SU-DHL-6 (cell line): Measurements from ENCODE around the gene PRR14.

Experiments
- EZH2phosphoT487 ChIP-seq: fragments of 200-600 bp; sonication (generic), shearing (Covaris generic); conservative IDR thresholded peaks from 2 replicates; pipeline ENCODE4 v1.6.1; 2018; ENCODE audit warnings: mild to moderate bottlenecking, antibody characterized with exemption, low read length, moderate library complexity, mixed read lengths
- TF ChIP-seq, protein P1 (sequence below): fragments of 200-600 bp; sonication (generic); IDR thresholded peaks from one replicate; pipeline ENCODE4 v1.5.1; 2017; ENCODE audit warnings: antibody characterized with exemption, mild to moderate bottlenecking, low read length, moderate library complexity; ENCODE audit not compliant: insufficient read depth, poor library complexity, severe bottlenecking

DNA sequence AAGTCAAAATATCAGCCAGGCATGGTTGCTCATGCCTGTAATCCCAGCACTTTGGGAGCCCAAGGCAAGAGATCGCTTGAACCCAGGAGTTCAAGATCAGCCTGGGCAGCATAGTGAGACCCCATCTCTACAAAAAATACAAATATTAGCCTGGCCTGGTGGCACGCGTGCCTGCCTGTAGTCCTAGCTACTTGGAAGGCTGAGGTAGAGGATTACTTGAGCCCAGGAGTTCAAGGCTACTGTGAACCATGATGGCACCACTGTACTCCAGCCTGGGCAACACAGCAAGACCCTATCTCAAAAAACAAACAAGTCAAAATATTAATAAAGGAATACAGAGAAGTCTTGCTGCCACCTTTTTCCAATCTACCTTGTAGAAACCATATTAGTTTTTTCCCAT lies 44.8 kb upstream of the PRR14 start:
- TF ChIP-seq, protein P1, sequence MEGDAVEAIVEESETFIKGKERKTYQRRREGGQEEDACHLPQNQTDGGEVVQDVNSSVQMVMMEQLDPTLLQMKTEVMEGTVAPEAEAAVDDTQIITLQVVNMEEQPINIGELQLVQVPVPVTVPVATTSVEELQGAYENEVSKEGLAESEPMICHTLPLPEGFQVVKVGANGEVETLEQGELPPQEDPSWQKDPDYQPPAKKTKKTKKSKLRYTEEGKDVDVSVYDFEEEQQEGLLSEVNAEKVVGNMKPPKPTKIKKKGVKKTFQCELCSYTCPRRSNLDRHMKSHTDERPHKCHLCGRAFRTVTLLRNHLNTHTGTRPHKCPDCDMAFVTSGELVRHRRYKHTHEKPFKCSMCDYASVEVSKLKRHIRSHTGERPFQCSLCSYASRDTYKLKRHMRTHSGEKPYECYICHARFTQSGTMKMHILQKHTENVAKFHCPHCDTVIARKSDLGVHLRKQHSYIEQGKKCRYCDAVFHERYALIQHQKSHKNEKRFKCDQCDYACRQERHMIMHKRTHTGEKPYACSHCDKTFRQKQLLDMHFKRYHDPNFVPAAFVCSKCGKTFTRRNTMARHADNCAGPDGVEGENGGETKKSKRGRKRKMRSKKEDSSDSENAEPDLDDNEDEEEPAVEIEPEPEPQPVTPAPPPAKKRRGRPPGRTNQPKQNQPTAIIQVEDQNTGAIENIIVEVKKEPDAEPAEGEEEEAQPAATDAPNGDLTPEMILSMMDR: no peak
- TF ChIP-seq EZH2phosphoT487: no peak
